ENCODE results near the gene ASF1B.
A peak's percentile ranks its signal among the peaks of the same experiment; 100 is the strongest.

Gene ASF1B

DNA sequence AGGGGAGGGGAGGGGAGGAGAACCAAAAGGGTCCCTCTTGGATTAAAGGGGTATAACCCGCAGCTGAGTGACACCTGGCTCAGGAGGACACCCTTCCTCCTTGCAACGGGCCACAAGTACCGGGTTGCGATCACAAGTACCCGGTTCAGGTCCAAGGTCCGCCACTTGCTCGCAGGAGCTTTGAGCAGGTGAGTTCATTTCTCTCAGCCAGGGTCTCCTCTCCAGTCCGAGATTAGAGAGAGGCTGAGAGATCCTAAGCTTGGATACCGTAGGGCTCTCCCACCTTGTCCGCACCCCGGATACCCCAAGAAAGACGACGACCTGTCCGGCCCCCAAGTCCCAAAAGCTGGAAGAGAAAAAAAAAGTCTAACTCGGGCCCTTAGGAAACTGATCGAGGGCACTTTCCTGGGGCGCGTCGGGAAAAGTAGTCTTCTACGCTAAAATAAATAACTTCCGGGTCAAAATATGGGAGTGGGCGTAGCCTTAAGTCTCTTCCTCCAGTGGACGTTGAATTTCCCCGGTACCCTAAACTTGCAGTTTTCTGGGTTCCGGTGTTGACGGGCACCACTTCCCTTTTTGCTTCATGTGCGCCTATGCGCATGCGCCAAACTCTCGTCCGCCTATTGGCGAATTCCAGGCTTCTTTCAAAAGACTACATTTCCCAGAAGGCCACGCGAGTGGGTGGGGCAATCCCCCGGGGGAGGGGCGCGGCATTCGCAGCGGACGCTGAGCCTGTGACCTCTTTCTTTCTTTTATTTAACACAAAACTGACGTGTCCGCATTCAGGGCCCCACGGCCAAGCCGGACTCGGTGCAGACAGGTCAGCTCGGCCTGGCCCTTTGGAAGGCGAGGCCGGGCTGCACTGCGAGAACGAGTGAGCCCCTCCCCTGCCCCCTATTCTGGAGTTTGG, 55.2 kb downstream of the ASF1B start:
- peak overlapping the region; percentile 86 for H3K27ac ChIP-seq
- peak; percentile 39; the same call in 1 of the 2 replicates for TF ChIP-seq ZFX (IDR thresholded peaks at IDR 0.05)
- TF ChIP-seq, protein P1, sequence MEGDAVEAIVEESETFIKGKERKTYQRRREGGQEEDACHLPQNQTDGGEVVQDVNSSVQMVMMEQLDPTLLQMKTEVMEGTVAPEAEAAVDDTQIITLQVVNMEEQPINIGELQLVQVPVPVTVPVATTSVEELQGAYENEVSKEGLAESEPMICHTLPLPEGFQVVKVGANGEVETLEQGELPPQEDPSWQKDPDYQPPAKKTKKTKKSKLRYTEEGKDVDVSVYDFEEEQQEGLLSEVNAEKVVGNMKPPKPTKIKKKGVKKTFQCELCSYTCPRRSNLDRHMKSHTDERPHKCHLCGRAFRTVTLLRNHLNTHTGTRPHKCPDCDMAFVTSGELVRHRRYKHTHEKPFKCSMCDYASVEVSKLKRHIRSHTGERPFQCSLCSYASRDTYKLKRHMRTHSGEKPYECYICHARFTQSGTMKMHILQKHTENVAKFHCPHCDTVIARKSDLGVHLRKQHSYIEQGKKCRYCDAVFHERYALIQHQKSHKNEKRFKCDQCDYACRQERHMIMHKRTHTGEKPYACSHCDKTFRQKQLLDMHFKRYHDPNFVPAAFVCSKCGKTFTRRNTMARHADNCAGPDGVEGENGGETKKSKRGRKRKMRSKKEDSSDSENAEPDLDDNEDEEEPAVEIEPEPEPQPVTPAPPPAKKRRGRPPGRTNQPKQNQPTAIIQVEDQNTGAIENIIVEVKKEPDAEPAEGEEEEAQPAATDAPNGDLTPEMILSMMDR (conservative IDR thresholded peaks at IDR 0.05), result no peak

DNA sequence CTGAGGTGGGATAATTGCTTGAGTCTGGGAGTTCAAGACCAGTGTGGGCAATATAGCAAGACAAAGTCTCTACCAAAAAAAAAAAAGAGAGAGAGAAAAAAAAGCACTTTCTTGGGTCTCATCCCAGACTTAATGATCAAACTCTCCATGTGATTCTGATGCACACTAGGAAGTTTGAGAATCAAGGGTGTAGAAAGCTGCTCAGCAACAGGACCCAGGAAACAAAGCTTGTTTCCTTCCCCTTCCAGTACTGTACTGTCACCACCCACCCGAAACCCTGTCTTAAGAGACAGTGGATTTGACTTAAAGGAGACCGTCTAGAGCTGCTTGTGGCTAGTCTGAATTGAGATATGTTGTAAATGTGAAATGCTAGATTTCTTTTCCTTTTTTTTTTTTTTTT, 58.0 kb downstream of the ASF1B start:
- no peak for TF ChIP-seq ZFX (IDR thresholded peaks at IDR 0.05)
- TF ChIP-seq, protein P1 (conservative IDR thresholded peaks at IDR 0.05), result no peak
- no peak overlapping the region for H3K27ac ChIP-seq

DNA sequence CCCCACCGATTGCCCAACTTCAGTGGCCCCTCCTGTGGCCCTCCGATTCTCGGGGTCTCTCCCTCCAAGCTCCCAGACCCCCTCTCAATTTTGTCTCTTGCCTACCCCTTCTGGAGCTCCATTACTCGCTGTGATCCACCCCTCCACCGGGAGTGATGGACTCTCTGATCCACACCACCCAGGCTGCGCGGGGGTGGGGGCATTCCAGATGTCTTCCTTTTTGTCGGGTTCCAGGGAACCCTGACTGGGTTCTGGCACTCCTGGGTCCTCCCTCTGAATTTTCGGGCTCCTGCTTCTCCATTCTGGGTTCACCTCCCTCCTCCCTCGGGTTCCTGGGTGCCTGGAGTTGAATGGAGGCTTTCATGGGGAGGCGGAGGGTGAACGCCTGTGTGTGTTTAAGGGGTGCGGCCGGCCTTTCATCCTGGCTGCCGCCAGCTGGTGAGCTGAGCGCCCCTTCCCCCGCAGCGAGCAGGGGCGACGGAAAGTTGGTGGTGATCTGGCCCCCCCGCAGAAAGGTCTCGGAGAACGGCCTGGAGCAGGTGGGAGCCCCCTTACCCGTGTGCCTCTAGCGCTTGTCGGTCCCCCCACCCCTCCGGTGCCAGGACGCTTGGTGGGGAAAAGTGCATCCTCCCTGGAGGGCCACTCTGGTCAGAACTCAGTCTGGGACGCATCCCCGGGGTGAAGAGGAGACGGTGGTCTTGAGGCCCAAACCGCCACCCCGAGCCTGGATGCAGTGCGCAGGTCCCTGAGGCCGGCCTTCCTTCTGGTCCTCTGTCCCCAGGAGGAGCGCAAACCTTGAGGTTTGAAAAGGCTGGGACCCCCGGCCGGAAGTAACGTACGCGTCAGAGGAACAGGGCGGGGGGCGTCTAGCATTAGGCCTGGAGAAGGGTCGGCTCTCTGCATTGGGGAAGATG, 62.2 kb downstream of the ASF1B start:
- H3K27ac ChIP-seq, result peak overlapping the region; percentile 60
- TF ChIP-seq, protein P1 (conservative IDR thresholded peaks at IDR 0.05), result no peak
- TF ChIP-seq ZFX (IDR thresholded peaks at IDR 0.05), result no peak

DNA sequence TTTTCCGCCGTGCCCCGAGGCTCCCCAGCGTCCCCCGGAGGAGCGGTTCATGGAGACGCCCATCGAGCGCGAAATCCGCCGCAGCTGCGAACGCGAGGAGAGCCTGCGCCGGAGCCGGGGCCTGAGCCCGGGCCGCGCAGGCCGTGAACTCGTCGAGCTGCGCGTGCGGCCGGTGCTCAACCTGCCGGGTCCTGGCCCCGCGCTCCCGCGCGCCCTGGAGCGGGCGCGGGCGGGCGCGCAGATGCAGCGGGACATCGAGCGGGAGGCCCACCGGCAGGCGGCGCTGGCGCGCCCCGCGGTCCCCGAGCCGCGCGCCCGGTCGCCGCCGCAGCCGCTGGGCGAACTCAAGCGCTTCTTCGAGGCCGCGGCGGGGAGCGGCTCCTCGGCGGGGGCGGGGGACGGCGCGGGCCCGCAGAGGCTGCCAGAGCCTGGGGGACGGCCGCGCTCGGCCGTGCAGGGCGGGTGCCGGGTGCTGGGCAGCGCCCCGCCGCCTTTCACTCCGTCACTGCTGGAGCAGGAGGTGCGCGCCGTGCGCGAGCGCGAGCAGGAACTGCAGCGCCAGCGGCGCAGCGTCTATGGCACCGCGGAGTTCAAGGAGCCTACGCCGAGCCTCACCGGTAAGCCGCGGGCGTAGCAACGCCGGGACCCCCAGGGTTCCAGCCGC, 63.0 kb downstream of the ASF1B start:
- peak overlapping the region; percentile 60 for H3K27ac ChIP-seq
- peak; percentile 43; the same call in 1 of the 2 replicates for TF ChIP-seq ZFX (IDR thresholded peaks at IDR 0.05)
- TF ChIP-seq, protein P1 (conservative IDR thresholded peaks at IDR 0.05), result peak; percentile 99

DNA sequence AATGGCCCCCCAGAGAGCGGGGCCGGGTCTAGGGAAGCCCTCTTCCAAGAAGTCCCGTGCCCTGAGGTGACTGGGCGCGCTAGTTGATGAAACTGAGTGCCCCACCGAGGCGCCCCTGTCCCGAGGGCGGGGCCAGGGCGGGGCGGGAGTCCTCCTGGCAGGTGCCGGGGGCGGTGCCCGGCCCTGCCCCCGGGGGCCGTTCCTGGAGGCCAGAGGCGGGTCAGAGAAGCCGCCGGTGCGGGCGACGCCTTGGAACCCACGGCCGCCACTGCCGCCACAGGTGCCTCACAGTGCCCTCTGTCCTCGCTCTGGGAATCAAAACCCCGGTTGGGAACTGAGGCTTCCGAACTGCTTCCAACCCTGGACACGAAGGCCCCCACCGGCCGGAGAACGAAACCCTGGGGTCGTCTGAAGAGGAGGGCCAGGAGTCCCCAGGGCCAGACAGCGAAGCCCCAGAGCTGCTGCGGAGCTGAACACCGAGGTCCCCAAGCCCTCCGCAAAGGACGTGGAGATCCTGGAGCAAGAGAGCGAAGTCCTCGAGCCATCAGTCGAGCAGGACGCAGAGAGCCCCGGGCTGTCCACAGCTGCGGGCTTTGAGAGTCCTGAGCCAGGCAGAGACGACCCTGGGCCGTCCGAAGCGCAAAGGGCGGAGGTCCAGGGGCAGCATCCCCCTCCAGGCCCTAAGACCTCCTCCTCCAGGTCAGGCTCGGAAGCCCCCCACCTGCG, 63.7 kb downstream of the ASF1B start, which contains the start of gene MISP3:
TSS of gene MISP3 (plus strand) at position 252 of the 726 bp plus-strand sequence. CDS start 524 bp downstream, outside the sequence.
- peak within 1 kb of the TSS; percentile 60 for H3K27ac ChIP-seq
- TF ChIP-seq, protein P1 (conservative IDR thresholded peaks at IDR 0.05), result no peak
- no peak for TF ChIP-seq ZFX (IDR thresholded peaks at IDR 0.05)

DNA sequence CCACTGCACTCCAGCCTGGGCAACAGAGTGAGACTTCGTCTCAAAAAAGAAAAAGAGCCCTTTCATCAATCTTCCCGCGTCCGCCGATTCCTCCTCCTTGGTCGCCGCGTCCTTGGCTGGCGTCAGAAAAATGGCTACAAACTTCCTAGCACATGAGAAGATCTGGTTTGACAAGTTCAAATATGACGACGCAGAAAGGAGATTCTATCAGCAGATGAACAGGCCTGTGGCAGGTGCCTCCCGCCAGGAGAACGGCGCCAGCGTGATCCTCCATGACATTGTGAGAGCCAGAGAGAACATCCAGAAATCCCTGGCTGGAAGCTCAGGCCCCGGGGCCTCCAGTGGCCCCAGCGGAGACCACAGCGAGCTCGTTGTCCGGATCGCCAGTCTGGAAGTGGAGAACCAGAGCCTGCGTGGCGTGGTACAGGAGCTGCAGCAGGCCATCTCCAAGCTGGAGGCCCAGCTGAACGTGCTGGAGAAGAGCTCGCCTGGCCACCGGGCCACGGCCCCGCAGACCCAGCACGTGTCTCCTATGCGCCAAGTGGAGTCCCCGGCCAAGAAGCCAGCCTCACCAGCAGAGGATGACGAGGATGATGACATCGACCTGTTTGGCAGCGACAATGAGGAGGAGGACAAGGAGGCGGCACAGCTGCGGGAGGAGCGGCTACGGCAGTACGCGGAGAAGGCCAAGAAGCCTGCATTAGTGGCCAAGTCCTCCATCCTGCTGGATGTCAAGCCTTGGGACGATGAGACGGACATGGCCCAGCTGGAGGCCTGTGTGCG, 65.9 kb downstream of the ASF1B start:
- no peak overlapping the region for H3K27ac ChIP-seq
- TF ChIP-seq, protein P1 (conservative IDR thresholded peaks at IDR 0.05), result no peak
- no peak for TF ChIP-seq ZFX (IDR thresholded peaks at IDR 0.05)
